Kidney epithelial cell (primary cell): Measurements from ENCODE around the gene RAB11FIP4. TPM values are rescaled to one million over a fixed set of nuclear protein-coding genes. Genes with fewer than 3 reads are reported as not detected.

Experiments
- DNase-seq: peaks from one replicate; pipeline ENCODE4 v3.0.0-alpha.2; 2010; ENCODE audit warnings: low read depth
- H3K27me3 ChIP-seq: 2 replicates; pipeline ENCODE4 v1.6.0; 2011; ENCODE audit warnings: low read length; ENCODE audit not compliant: control insufficient read depth, insufficient read depth
- H3K36me3 ChIP-seq: 2 replicates; pipeline ENCODE4 v1.5.1; 2011; ENCODE audit warnings: low read length; ENCODE audit not compliant: control insufficient read depth, insufficient read depth
- H3K4me3 ChIP-seq: 2 replicates; pipeline ENCODE4 v1.5.1; 2011; ENCODE audit warnings: low read depth, mild to moderate bottlenecking, control low read depth, low read length
- CTCF ChIP-seq: IDR thresholded peaks from 2 replicates; pipeline ENCODE4 v1.5.1; 2011; ENCODE audit warnings: mild to moderate bottlenecking, moderate library complexity, low read length, control low read depth, inconsistent platforms; ENCODE audit not compliant: insufficient read depth, poor library complexity, severe bottlenecking
- total RNA-seq: library from RNA; depleted of rRNA; stranded (reverse); fragments of >200 nt; gene quantifications from 2 replicates; pipeline ENCODE4 v1.2.3, GENCODE V29; 2015

Gene RAB11FIP4
- total RNA-seq, 1 donor from 2014 or later: 26.5 TPM

- Histone ChIP-seq H3K27me3 (no peaks in the 10 kb centered on the region), H3K36me3 (no peaks in the 10 kb centered on the region), H3K4me3 (no peak overlapping the region)
- no peak for TF ChIP-seq CTCF
- DNase-seq: no peak
Observed at GRCh38 chr17:31535581-31535981, 144.1 kb downstream of the RAB11FIP4 start.

GRCh38 chr17:31536451-31536850, 145.0 kb downstream of the RAB11FIP4 start:
- no peak for TF ChIP-seq CTCF
- no peak overlapping the region for H3K4me3 ChIP-seq
- H3K27me3 ChIP-seq: no peaks in the 10 kb centered on the region
- no peaks in the 10 kb centered on the region for H3K36me3 ChIP-seq
- no peak for DNase-seq

- H3K27me3 ChIP-seq: no peaks in the 10 kb centered on the region
- DNase-seq: no peak
Observed at GRCh38 chr17:31537565-31538011, 146.1 kb downstream of the RAB11FIP4 start.

GRCh38 chr17:31538080-31538762, 146.7 kb downstream of the RAB11FIP4 start:
- H3K36me3 ChIP-seq: no peaks in the 10 kb centered on the region
- no peak for TF ChIP-seq CTCF
- DNase-seq: no peak
- no peak overlapping the region for H3K4me3 ChIP-seq
- no peaks in the 10 kb centered on the region for H3K27me3 ChIP-seq

More at GRCh38 chr17:31537565-31538011, 146.1 kb downstream of the RAB11FIP4 start:
- no peak for TF ChIP-seq CTCF
- no peak overlapping the region for H3K4me3 ChIP-seq
- H3K36me3 ChIP-seq: no peaks in the 10 kb centered on the region

- no peak for TF ChIP-seq CTCF
- DNase-seq: no peak
Observed at GRCh38 chr17:31540602-31541307, 149.3 kb downstream of the RAB11FIP4 start.

GRCh38 chr17:31541559-31541958, 150.1 kb downstream of the RAB11FIP4 start:
- Histone ChIP-seq H3K4me3 (no peak overlapping the region), H3K36me3 (no peaks in the 10 kb centered on the region), H3K27me3 (no peaks in the 10 kb centered on the region)
- DNase-seq: no peak
- no peak for TF ChIP-seq CTCF

More at GRCh38 chr17:31540602-31541307, 149.3 kb downstream of the RAB11FIP4 start:
- Histone ChIP-seq H3K36me3 (no peaks in the 10 kb centered on the region), H3K4me3 (no peak overlapping the region), H3K27me3 (no peaks in the 10 kb centered on the region)
